Type B pancreatic cell (in vitro differentiated cells): Measurements from ENCODE around the gene KREMEN1. TPM values are rescaled to one million over a fixed set of nuclear protein-coding genes. Genes with fewer than 3 reads are reported as not detected.

ENCODE experiments used
- DNase-seq: peaks from one replicate; pipeline ENCODE4 v3.0.0; 2021; ENCODE audit warnings: mixed read lengths; ENCODE audit not compliant: unreplicated experiment; ENCODE audit errors: extremely low spot score
- H3K27ac Mint-ChIP-seq: 2 replicates; pipeline ENCODE4 v1.8.0; 2021; ENCODE audit warnings: mild to moderate bottlenecking, mixed read lengths
- H3K27me3 Mint-ChIP-seq: 2 replicates; pipeline ENCODE4 v1.8.0; 2021; ENCODE audit warnings: mixed read lengths
- H3K36me3 Mint-ChIP-seq: 2 replicates; pipeline ENCODE4 v1.8.0; 2021; ENCODE audit warnings: mixed read lengths
- H3K4me1 Mint-ChIP-seq: one replicate; pipeline ENCODE4 v1.8.0; 2021; ENCODE audit warnings: mixed read lengths; ENCODE audit not compliant: unreplicated experiment
- H3K4me3 Mint-ChIP-seq: 2 replicates; pipeline ENCODE4 v1.8.0; 2021; ENCODE audit warnings: mild to moderate bottlenecking, mixed read lengths
- H3K9me3 Mint-ChIP-seq: 2 replicates; pipeline ENCODE4 v1.8.0; 2021; ENCODE audit warnings: mixed read lengths
- CTCF ChIP-seq: fragments of 200-600 bp; sonication (generic); conservative IDR thresholded peaks from 2 replicates; pipeline ENCODE4 v1.5.0; 2021; ENCODE audit warnings: antibody characterized with exemption, mild to moderate bottlenecking
- total RNA-seq: library from RNA; stranded (reverse); gene quantifications from 2 replicates; pipeline ENCODE4 v1.2.1, GENCODE V29; 2021; ENCODE audit warnings: low replicate concordance

The KREMEN1 gene
- total RNA-seq, 1 donor from 2014 or later: 26.2 TPM

GRCh38 chr22:29121124-29121523 is 48.3 kb downstream of the KREMEN1 start:
- no peak for DNase-seq
- Mint-ChIP-seq H3K4me1 (peaks cover 9% of the 10 kb centered on the region), H3K27me3 (peaks cover 3% of the 10 kb centered on the region), H3K27ac (no peak overlapping the region), H3K4me3 (no peak overlapping the region), H3K9me3 (peaks cover 7% of the 10 kb centered on the region), H3K36me3 (peaks cover 38% of the 10 kb centered on the region)
- TF ChIP-seq CTCF: no peak

- DNase-seq: no peak
- TF ChIP-seq CTCF: no peak
- H3K9me3 Mint-ChIP-seq: peaks cover 7% of the 10 kb centered on the region
- H3K36me3 Mint-ChIP-seq: peaks cover 32% of the 10 kb centered on the region
- H3K4me3 Mint-ChIP-seq: no peak overlapping the region
- peaks cover 3% of the 10 kb centered on the region for H3K27me3 Mint-ChIP-seq
- no peak overlapping the region for H3K27ac Mint-ChIP-seq
- no peaks in the 10 kb centered on the region for H3K4me1 Mint-ChIP-seq
Measured at GRCh38 chr22:29122041-29122440, 49.2 kb downstream of the KREMEN1 start.

- no peaks in the 10 kb centered on the region for H3K27me3 Mint-ChIP-seq
- H3K4me3 Mint-ChIP-seq: no peak overlapping the region
- TF ChIP-seq CTCF: no peak
- peaks cover 5% of the 10 kb centered on the region for H3K4me1 Mint-ChIP-seq
- no peak for DNase-seq
- peaks cover 18% of the 10 kb centered on the region for H3K36me3 Mint-ChIP-seq
- no peaks in the 10 kb centered on the region for H3K9me3 Mint-ChIP-seq
- no peak overlapping the region for H3K27ac Mint-ChIP-seq
Measured at GRCh38 chr22:29124777-29125442, 52.1 kb downstream of the KREMEN1 start.

- H3K27me3 Mint-ChIP-seq: no peaks in the 10 kb centered on the region
- DNase-seq: no peak
- peaks cover 5% of the 10 kb centered on the region for H3K4me1 Mint-ChIP-seq
- no peak for TF ChIP-seq CTCF
- no peak overlapping the region for H3K27ac Mint-ChIP-seq
- no peaks in the 10 kb centered on the region for H3K9me3 Mint-ChIP-seq
- peaks cover 18% of the 10 kb centered on the region for H3K36me3 Mint-ChIP-seq
- H3K4me3 Mint-ChIP-seq: no peak overlapping the region
Measured at GRCh38 chr22:29125443-29125778, 52.6 kb downstream of the KREMEN1 start.

- no peak overlapping the region for H3K4me3 Mint-ChIP-seq
- H3K9me3 Mint-ChIP-seq: no peaks in the 10 kb centered on the region
- no peaks in the 10 kb centered on the region for H3K27me3 Mint-ChIP-seq
- no peak overlapping the region for H3K27ac Mint-ChIP-seq
- H3K4me1 Mint-ChIP-seq: peaks cover 5% of the 10 kb centered on the region
- H3K36me3 Mint-ChIP-seq: peaks cover 18% of the 10 kb centered on the region
- TF ChIP-seq CTCF: no peak
- no peak for DNase-seq
Measured at GRCh38 chr22:29125844-29126243, 53.0 kb downstream of the KREMEN1 start.
